ENCODE results near the gene CREBBP. TPM values are rescaled to one million over a fixed set of nuclear protein-coding genes. Genes with fewer than 3 reads are reported as not detected.

CREBBP gene
- total and polyA plus RNA-seq, 2 donors (not counting 3 experiments of a cell fraction or from before 2014, with no cell fraction given) = 13.8 to 72.7 TPM

GRCh38 chr16:3864562-3864961 lies 16.0 kb downstream of the CREBBP start:
- Histone ChIP-seq H3K9me1 (replicated peaks; ENCODE audit: control insufficient read depth, extremely low read depth, insufficient read depth, low read length) (no peaks in the 10 kb centered on the region), H3K27ac (ENCODE audit: insufficient read depth, low read depth, low read length) (no peak overlapping the region), H3K79me2 (ENCODE audit: control insufficient read depth, insufficient read depth, low read length) (peaks cover 97% of the 10 kb centered on the region), H3K4me2 (ENCODE audit: insufficient read depth, low read length) (no peak overlapping the region), H2AFZ (ENCODE audit: low read depth, low read length) (no peak overlapping the region), H3K4me1 (ENCODE audit: control insufficient read depth, extremely low read depth, insufficient read depth, low read length) (peaks cover 17% of the 10 kb centered on the region), H3K9ac (replicated peaks; ENCODE audit: extremely low read depth, insufficient read depth, low read length) (no peak overlapping the region), H3K36me3 (ENCODE audit: control insufficient read depth in 2 of 2, extremely low read depth in 1 of 2, insufficient read depth in 2 of 2, low read length in 2 of 2) (no peaks in the 10 kb centered on the region), H3K27me3 (ENCODE audit: control insufficient read depth in 2 of 2, insufficient read depth in 2 of 2, low read length in 2 of 2) (no peaks in the 10 kb centered on the region), H4K20me1 (replicated peaks; ENCODE audit: control insufficient read depth, extremely low read depth, insufficient read depth, low read length) (peaks cover 22% of the 10 kb centered on the region), H3K9me3 (replicated peaks; ENCODE audit: control insufficient read depth, insufficient read depth, low read length) (no peaks in the 10 kb centered on the region), H3K4me3 (replicated peaks in 1 of 3; ENCODE audit: insufficient read depth in 1 of 3, low read depth in 1 of 3, low read length in 3 of 3) (no peak overlapping the region)
- no peak for TF ChIP-seq MYC (IDR thresholded peaks at IDR 0.05; ENCODE audit: low read depth, low read length)
- no peak for TF ChIP-seq FOS (IDR thresholded peaks at IDR 0.05; ENCODE audit: borderline replicate concordance, insufficient read depth, low read length)
- TF ChIP-seq JUN (IDR thresholded peaks at IDR 0.05; ENCODE audit: borderline replicate concordance, insufficient read depth, insufficient read length, low read depth) = no peak
- TF ChIP-seq CTCF (IDR thresholded peaks at IDR 0.05; ENCODE audit: extremely low read depth in 1 of 2, insufficient read depth in 1 of 2, low read depth in 1 of 2, low read length in 2 of 2) = no peak
- TF ChIP-seq POLR2AphosphoS5 (IDR thresholded peaks at IDR 0.05; ENCODE audit: insufficient read depth, low read depth, low read length) = no peak
- TF ChIP-seq EZH2 (IDR thresholded peaks at IDR 0.05; ENCODE audit: borderline replicate concordance, low read depth, low read length, severe bottlenecking) = no peak
- TF ChIP-seq GATA2 (IDR thresholded peaks at IDR 0.05; ENCODE audit: insufficient read depth, insufficient read length, low read depth, low read length) = no peak
- TF ChIP-seq MAX (IDR thresholded peaks at IDR 0.05; ENCODE audit: insufficient read depth, insufficient read length) = no peak
- no peak for TF ChIP-seq POLR2A (IDR thresholded peaks at IDR 0.05; ENCODE audit: low read depth, low read length)
- BruUV-seq (replicated peaks) = no TSS peak
- dilution Hi-C loops (cut with MboI; ENCODE audit: extremely low pct_ligation_motif_present, low sequenced_read_pairs) = no loop called here
- CTCF ChIA-PET = no interaction called here
- POLR2A ChIA-PET = no interaction called here
- no peak for FAIRE-seq
- intact Hi-C loops (cut with micrococcal nuclease) = no loop called here
- no peak for DNase-seq (ENCODE audit: low read depth, low spot score)

Data from endothelial cell of umbilical vein (primary cell).